ENCODE results near the gene NDUFC2.
"Not testable (repeated sequence)": the region's sequence is repeated elsewhere in the genome, so short reads cannot be mapped to it uniquely, and the experiment has no call there.

NDUFC2 gene

DNA sequence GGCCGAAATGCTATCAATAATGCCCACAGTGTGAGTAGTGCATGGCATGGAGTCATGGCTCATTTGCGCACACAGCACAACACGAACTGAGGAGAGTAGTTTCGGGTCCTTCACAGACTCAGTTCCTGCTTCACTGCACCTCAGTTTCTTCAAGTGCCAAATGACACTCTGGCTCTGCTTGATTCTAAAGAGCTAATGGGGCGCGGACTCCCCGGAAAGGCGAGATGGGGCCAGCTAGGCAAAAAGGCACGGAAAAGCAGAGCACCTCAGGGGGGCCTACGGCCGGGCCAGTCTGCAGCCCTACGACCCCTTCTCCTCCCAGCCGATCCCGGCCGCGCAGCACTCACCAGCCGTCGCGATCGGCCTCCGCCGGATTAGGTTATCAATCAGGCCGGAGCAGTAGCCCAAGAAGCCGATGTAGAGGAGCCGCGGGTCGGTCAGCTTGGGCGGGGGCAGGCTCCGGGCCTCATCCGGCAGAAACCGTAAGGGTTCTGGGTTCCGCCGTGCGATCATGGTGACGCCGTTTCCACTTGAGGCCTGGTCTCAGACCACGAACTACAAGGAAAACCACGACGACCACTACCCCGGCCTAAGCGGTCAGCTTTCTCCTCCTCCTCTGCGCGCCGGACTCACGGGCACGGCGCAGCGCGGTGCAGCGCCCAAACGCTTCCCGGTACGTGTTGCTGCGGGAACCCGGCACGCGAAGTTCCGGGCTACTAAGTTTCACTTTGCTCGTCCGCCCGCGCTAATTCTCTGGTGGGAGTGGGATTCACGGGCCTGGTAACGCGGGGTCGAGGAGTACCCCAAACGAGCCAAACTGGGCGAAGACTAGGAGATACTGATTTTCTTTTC lies at the start of gene NDUFC2:
Gene NDUFC2 (minus strand): TSS at position 631 of the 852 bp plus-strand sequence. CDS start 118 bp downstream, at position 513.
- peak; percentile 68 for DNase-seq (ENCODE audit: low read depth)

DNA sequence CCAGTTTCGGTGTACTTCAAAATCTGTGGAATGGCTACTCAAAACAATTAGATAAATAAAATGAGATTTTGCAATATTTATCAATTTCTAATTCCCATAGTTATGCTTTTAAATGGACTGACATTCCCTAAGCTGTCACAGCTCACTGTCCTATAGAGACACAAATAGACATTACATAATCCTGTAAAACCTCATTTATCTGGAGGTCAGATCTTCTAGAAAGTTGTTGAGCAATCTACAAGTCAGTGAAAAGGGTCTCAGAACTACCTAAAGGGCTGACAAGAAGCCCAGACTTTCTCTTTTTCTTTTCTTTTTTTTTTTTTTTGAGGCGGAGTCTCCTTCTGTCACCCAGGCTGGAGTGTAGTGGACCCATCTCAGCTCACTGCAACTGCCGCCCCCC lies 47.7 kb upstream of the NDUFC2 start:
- DNase-seq (ENCODE audit: low read depth), result no peak

DNA sequence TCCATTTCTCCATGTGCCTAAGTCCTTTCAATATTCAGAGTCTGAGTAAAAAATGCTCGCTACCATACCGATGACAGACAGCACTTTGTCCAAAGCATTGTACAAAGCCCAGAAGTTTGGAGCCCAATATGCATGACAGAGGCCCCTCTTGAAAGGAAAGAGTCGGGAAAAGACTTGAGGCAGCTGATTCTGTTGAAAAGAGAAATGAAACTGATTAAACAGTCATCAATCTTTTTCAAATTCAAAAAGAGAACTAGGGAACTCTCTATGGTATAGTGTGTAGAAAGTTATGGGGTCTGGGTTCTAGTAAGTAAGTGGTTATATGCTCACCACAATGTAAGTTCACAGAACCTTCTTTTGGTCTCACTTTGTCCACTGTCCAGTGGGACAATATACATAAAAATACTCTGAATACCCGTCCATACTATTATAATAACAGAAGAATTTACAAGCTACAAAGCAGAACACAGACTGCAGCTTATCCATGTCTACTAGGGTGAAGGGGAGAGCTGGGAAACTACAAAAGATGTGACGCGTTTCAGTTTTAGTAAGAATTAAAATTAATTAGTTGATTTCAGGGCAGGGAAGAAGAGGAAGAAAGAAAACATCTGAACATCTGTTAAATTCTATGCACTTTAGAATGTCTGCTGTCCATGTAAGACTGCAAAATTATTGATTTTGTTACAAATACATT lies 33.1 kb upstream of the NDUFC2 start:
- no peak for DNase-seq (ENCODE audit: low read depth)

DNA sequence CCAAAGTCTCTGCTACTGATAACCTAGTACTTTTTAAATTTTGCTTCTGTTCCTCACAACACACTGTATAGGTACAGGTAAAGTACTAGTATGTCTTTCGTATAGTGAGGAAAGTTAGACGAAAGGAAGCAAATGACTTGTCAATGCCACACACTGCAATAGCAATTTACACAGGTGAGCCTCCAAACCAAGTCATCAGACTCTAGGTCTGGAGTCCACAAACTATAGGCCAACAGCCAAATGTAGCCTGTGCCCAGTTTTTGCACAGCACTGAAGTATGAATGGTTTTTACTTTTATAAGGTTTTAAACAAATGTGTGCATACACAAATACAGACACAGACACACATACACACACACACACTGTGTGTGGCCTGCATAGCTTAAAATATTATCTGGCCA lies 31.6 kb upstream of the NDUFC2 start:
- no peak for DNase-seq (ENCODE audit: low read depth)

DNA sequence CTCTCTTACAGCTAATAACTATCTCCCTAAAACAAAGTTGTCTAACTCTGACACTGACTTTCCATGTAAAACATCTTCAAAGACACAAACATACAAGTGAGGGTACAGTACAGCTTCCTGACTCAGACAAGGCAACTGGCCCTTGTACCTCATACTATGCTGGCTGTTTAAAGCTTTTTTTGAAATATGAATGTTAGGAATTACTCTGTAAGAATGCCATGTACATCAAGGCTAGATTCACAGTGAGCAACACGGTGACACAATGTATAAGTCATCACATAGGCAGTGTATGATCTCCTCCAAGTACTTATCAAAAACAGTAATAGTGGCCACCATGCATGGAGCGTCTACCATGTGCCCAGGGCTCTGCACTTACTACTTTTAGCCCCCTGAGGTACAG lies 31.2 kb upstream of the NDUFC2 start:
- DNase-seq (ENCODE audit: low read depth), result no peak

- no peak for DNase-seq (ENCODE audit: low read depth)
These were observed 30.7 kb upstream of the NDUFC2 start for GRCh38 chr11:78110351-78110750.

- DNase-seq (ENCODE audit: low read depth), result no peak
These were observed 29.7 kb upstream of the NDUFC2 start for GRCh38 chr11:78109081-78110015.

GRCh38 chr11:78100676-78101472 lies 21.2 kb upstream of the NDUFC2 start:
- no peak for DNase-seq (ENCODE audit: low read depth)

DNA sequence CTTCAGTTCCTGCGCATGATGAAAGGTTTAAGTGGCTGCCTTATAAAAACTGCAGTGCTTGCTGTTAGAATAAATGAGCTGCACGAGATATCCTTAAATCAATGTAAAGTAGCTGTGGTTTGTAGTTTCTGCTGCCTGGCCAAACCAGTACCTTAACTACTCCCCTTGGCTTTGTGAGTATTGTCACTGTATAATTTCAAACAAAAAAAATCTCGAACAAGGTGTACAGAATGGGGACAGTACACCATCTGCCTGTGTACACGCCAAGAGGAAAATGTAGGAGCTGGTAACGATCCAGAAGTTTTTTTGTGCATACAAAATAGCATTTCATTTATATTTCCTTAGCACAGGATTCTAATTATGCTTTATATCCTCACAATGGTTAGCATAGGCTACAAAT lies 20.6 kb upstream of the NDUFC2 start:
- DNase-seq (ENCODE audit: low read depth), result no peak

DNA sequence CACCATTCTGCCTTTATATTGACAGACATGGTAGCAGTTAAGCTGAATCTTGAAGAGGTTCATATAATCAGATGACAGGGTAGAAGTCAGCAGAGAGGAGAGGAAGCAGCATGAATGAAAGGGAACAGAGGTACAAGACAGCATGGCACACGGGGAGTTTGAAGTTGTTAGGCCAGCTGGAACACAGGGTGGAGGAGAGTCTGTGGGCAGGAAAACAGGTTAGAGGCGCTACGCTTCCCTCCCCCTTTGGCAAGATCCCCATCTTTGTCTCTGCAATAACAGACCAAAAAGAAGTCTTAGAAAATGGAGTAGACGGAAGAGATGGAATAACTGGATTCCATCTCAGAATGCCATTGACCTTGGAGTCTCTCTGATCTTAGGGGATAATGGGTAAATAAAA lies 20.0 kb upstream of the NDUFC2 start:
- no peak for DNase-seq (ENCODE audit: low read depth)

DNA sequence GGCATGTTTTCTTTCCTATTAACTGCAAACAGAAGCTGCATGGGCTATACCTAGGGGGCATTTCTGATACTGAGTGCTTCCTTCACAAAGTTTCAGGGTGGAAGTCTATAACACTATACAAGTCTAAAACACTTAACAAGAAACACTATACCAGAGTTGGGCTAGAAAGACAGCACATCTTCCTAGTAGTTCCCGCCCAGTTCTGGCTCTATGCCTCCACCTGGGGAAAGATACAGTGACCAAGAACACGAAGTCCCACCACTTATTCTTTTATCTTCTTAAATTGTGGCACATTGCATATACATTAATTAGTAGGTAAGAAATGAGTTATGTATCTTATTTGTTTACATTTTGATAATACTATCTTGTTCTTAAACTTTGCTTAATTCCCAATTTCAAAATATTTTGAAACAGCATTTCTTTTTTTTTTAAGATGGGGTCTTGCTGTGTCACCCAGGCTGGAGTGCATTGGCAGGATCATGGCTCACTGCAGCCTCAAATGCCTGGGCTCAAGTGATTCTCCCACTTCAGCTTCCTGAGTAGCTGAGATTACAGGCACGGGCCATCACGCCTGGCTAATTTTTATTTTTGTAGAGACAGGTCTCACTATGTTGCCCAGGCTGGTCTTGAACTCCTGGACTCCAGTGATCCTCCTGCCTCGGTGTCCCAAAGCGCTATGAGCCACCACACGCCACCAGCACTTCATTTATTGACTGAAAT lies 18.2 kb upstream of the NDUFC2 start:
- no peak for DNase-seq (ENCODE audit: low read depth)

GRCh38 chr11:78094250-78094649 lies 14.6 kb upstream of the NDUFC2 start:
- no peak for DNase-seq (ENCODE audit: low read depth)

GRCh38 chr11:78086521-78087074 lies 6.9 kb upstream of the NDUFC2 start:
- not testable (repeated sequence) for DNase-seq (ENCODE audit: low read depth)

DNA sequence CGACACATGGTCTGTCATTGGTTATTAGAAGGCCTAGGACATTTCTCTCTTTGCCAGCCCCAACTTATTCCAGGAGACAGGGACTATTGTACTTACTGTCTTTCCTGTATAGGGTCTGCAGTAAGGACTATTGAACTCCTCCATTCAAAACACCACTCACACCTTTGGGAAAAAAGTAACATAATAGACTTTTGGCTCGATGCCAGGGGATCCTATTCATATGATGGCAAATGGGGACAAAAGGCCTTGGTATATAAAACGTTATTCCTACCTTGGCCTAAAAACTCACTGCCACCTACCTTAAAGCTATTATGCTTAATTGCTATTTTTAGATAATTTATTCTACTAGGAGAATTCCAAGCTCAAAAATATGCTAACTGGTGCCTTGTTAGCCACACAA lies 6.3 kb upstream of the NDUFC2 start:
- DNase-seq (ENCODE audit: low read depth), result no peak

- DNase-seq (ENCODE audit: low read depth), result not testable (repeated sequence)
These were observed 4.8 kb upstream of the NDUFC2 start for GRCh38 chr11:78084506-78084905.

DNA sequence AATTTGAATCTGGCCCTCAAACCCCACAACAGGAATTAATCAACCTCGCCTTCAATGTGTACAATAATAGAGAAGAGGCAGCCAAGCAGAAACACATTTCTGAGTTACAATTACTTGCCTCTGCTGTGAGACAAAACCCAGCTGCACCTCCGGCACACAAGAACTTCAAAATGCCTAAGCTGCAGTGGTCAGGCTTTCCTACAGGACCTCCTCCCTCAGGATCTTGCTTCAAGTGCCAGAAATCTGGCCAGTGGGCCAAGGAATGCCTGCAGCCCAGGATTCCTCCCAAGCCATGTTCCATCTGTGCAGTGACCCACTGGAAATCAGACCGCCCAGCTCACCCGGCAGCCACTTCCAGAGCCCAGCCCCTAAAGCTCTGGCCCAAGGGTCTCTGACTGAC lies 3.4 kb upstream of the NDUFC2 start:
- DNase-seq (ENCODE audit: low read depth), result no peak

DNA sequence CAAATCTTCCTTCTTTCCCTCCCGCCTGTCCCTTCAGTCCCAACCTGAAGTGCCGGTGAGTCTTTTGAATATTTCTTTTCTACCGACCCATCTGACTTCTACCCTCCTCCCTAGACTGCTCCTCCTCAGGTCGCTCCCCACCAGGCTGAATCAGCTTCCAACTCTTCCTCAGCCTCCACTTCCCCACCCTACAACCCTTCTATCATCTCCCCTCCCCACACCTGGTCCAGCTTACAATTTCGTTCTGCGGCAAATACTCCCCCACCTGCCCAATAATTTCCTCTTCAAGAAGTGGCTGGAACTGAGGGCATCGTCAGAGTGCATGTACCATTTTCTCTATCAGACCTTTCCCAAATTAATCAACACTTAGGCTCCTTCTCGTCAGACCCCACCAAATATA lies 2.5 kb upstream of the NDUFC2 start:
- no peak for DNase-seq (ENCODE audit: low read depth)

- DNase-seq (ENCODE audit: low read depth), result no peak
These were observed 1.9 kb upstream of the NDUFC2 start for GRCh38 chr11:78081583-78081982.

DNA sequence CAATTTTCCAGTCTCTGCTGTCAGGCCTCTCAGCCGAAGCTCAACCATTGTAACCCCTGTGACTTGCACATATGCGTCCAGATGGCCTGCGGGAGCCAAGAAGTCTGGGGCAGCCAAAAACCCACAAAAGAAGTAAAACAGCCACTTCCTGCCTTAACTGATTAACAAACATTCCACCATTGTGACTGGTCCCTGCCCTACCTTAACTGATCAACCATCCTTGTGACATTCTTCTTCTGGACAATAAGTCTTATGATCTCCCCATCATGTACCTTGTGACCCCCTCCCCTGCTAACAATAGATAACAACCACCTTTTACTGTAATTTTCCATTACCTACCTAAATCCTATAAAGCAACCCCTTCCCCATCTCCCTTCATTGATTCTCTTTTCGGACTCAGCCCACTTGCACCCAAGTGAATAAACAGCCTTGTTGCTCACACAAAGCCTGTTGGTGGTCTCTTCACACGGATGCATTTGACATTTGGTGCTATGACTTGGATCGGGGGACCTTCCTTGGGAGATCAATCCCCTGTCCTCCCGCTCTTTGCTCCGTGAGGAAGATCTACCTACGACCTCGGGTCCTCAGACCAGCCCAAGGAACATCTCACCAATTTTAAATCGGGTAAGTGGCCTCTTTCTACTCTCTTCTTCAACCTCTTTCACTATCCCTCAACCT lies 1.3 kb upstream of the NDUFC2 start:
- DNase-seq (ENCODE audit: low read depth), result no peak
